H1 (cell line): ENCODE data around the gene FNIP2. TPM values are rescaled to one million over a fixed set of nuclear protein-coding genes. Genes with fewer than 3 reads are reported as not detected.

Experiments
- CTCF ChIA-PET: fragments of 300-600 bp; sonication (Branson Sonifier 250); formaldehyde crosslinking; loops from one replicate; lab custom pipeline; 2021; ENCODE audit not compliant: partially characterized antibody; lab: Charles Lee
- POLR2A ChIA-PET: fragments of 300-600 bp; sonication (Branson Sonifier 250); formaldehyde crosslinking; loops from one replicate; lab custom pipeline; 2021; ENCODE audit warnings: inconsistent platforms; ENCODE audit not compliant: partially characterized antibody; lab: Charles Lee
- DNase-seq, 2 experiments: peaks; one replicate each; pipeline versions ENCODE4 v3.0.0 to v3.0.0-alpha.2; 2010 to 2022; ENCODE audit warnings: low spot score in 2 of 2, low read depth in 1 of 2, mixed read lengths in 1 of 2
- FAIRE-seq: peaks from 2 replicates; lab custom pipeline; 2011; peaks lifted over from hg19 to GRCh38; lab: Jason Lieb, UNC
- H2AFZ ChIP-seq: 2 replicates; pipeline ENCODE4 v1.8.1; 2012; ENCODE audit warnings: low read length, inconsistent platforms
- H2AK5ac ChIP-seq: 2 replicates; pipeline ENCODE4 v1.6.1; 2013; ENCODE audit warnings: low read depth, low read length
- H2BK120ac ChIP-seq: replicated peaks from 2 replicates; pipeline ENCODE3; 2013; ENCODE audit warnings: low read depth, low read length, inconsistent platforms
- H2BK12ac ChIP-seq: 2 replicates; pipeline ENCODE4 v1.6.1; 2013; ENCODE audit warnings: low read depth, low read length
- H2BK15ac ChIP-seq: 2 replicates; pipeline ENCODE4 v1.6.1; 2013; ENCODE audit warnings: low read length
- H2BK20ac ChIP-seq: 2 replicates; pipeline ENCODE4 v1.6.1; 2013; ENCODE audit warnings: low read length
- H2BK5ac ChIP-seq: 2 replicates; pipeline ENCODE4 v1.6.1; 2013; ENCODE audit warnings: low read depth, low read length
- H3K14ac ChIP-seq: 2 replicates; pipeline ENCODE4 v1.6.1; 2013; ENCODE audit warnings: inconsistent platforms; ENCODE audit not compliant: insufficient read length
- H3K18ac ChIP-seq: 2 replicates; pipeline ENCODE4 v1.6.1; 2013; ENCODE audit warnings: low read length; ENCODE audit errors: extremely low read depth
- H3K23ac ChIP-seq: 2 replicates; pipeline ENCODE4 v1.6.1; 2013; ENCODE audit warnings: inconsistent platforms; ENCODE audit not compliant: insufficient read length
- H3K23me2 ChIP-seq: 2 replicates; pipeline ENCODE4 v1.6.1; 2013; ENCODE audit warnings: low read depth, low read length
- H3K27ac ChIP-seq: 2 replicates; pipeline ENCODE4 v1.6.1; 2011; ENCODE audit warnings: low read depth, low read length, inconsistent platforms
- H3K27me3 ChIP-seq, 4 experiments: replicated peaks in 1 of 4; 1 replicate in 1 of 4; 2 replicates in 3 of 4; pipeline versions ENCODE4 v1.6.1 to v1.8.1; 2011 to 2013; ENCODE audit warnings: low read length in 3 of 4, mild to moderate bottlenecking in 3 of 4, inconsistent platforms in 2 of 4, mixed read lengths in 2 of 4, moderate library complexity in 1 of 4; ENCODE audit not compliant: control insufficient read depth in 3 of 4, insufficient read depth in 3 of 4; ENCODE audit errors: extremely low read depth in 1 of 4
- H3K36me3 ChIP-seq, 4 experiments: 2 replicates each; pipeline versions ENCODE4 v1.6.1 to v1.8.1; 2011 to 2013; ENCODE audit warnings: mild to moderate bottlenecking in 4 of 4, low read length in 3 of 4, moderate library complexity in 2 of 4, control low read depth in 1 of 4, inconsistent platforms in 1 of 4; ENCODE audit not compliant: insufficient read depth in 4 of 4, control insufficient read depth in 2 of 4
- H3K4ac ChIP-seq: replicated peaks from 2 replicates; pipeline ENCODE3; 2013; ENCODE audit warnings: low read length, low read depth, mixed read lengths, inconsistent platforms; ENCODE audit not compliant: insufficient read length
- H3K4me1 ChIP-seq, 4 experiments: replicated peaks in 1 of 4; 1 replicate in 1 of 4; 2 replicates in 3 of 4; pipeline versions ENCODE4 v1.6.1 to v1.8.1; 2011 to 2013; ENCODE audit warnings: low read length in 3 of 4, inconsistent platforms in 2 of 4, mixed read lengths in 1 of 4; ENCODE audit not compliant: insufficient read depth in 4 of 4, control insufficient read depth in 3 of 4
- H3K4me2 ChIP-seq, 2 experiments: 2 replicates each; pipeline versions ENCODE4 v1.6.1 to v1.8.1; 2011 to 2013; ENCODE audit warnings: low read depth in 2 of 2, low read length in 2 of 2, control low read depth in 1 of 2, inconsistent platforms in 1 of 2, mild to moderate bottlenecking in 1 of 2; ENCODE audit not compliant: insufficient read depth in 1 of 2
- H3K4me3 ChIP-seq, 4 experiments: fragments of 200-600, 300-600 bp in 1 of 4; sonication (generic), shearing (Covaris generic), sonication (Bioruptor Twin) in 1 of 4; 2 replicates each; pipeline versions ENCODE4 v1.5.1 to v1.8.1; 2011 to 2016; ENCODE audit warnings: low read length in 4 of 4, low read depth in 3 of 4, control low read depth in 2 of 4, inconsistent platforms in 2 of 4, mild to moderate bottlenecking in 2 of 4, mixed read lengths in 1 of 4, moderate library complexity in 1 of 4; ENCODE audit not compliant: insufficient read depth in 2 of 4; ENCODE audit errors: extremely low read depth in 1 of 4
- H3K56ac ChIP-seq: replicated peaks from 2 replicates; pipeline ENCODE3; 2013; ENCODE audit warnings: low read depth, mild to moderate bottlenecking, mixed read lengths, low read length, inconsistent platforms; ENCODE audit not compliant: insufficient read length
- H3K79me1 ChIP-seq: 2 replicates; pipeline ENCODE4 v1.6.1; 2013; ENCODE audit warnings: low read depth, low read length, control low read depth
- H3K79me2 ChIP-seq, 2 experiments: 2 replicates each; pipeline versions ENCODE4 v1.6.1 to v1.8.1; 2012 to 2013; ENCODE audit warnings: low read length in 2 of 2, mild to moderate bottlenecking in 2 of 2, inconsistent platforms in 1 of 2; ENCODE audit not compliant: insufficient read depth in 2 of 2, control insufficient read depth in 1 of 2
- H3K9ac ChIP-seq, 4 experiments: replicated peaks in 1 of 4; 1 replicate in 1 of 4; 2 replicates in 3 of 4; pipeline versions ENCODE4 v1.6.1 to v1.8.1; 2011 to 2013; ENCODE audit warnings: low read depth in 3 of 4, low read length in 3 of 4, control low read depth in 2 of 4, mild to moderate bottlenecking in 2 of 4, moderate library complexity in 2 of 4, inconsistent platforms in 1 of 4; ENCODE audit errors: extremely low read depth in 1 of 4
- H3K9me3 ChIP-seq, 2 experiments: 2 replicates each; pipeline versions ENCODE4 v1.6.1 to v1.8.1; 2012 to 2013; ENCODE audit warnings: mild to moderate bottlenecking in 2 of 2, moderate library complexity in 2 of 2, control low read depth in 1 of 2, inconsistent platforms in 1 of 2, low read depth in 1 of 2, low read length in 1 of 2, mixed read lengths in 1 of 2; ENCODE audit not compliant: insufficient read depth in 2 of 2
- H4K20me1 ChIP-seq, 2 experiments: replicated peaks in 1 of 2; 2 replicates each; pipeline versions ENCODE3 to v1.8.1; 2011 to 2013; ENCODE audit warnings: inconsistent platforms in 2 of 2, low read length in 2 of 2, mild to moderate bottlenecking in 1 of 2; ENCODE audit not compliant: insufficient read depth in 2 of 2, control insufficient read depth in 1 of 2
- H4K5ac ChIP-seq: 2 replicates; pipeline ENCODE4 v1.6.1; 2013; ENCODE audit warnings: low read length, low read depth, mixed read lengths, inconsistent platforms; ENCODE audit not compliant: insufficient read length
- H4K8ac ChIP-seq: 2 replicates; pipeline ENCODE4 v1.8.0; 2013; ENCODE audit warnings: mild to moderate bottlenecking, moderate library complexity, low read length, inconsistent platforms; ENCODE audit not compliant: insufficient read depth; ENCODE audit errors: extremely low read depth
- H4K91ac ChIP-seq: replicated peaks from 2 replicates; pipeline ENCODE3; 2013; ENCODE audit warnings: low read length, mixed read lengths, inconsistent platforms; ENCODE audit not compliant: insufficient read length
- BACH1 ChIP-seq: IDR thresholded peaks from 2 replicates; pipeline ENCODE4 v1.6.1; 2012; ENCODE audit warnings: low read length, improper control_type of control experiment
- BCL11A ChIP-seq, 2 experiments: IDR thresholded peaks; one replicate each; pipeline ENCODE4 v1.6.1; 2011; ENCODE audit warnings: low read depth in 2 of 2, low read length in 2 of 2, mild to moderate bottlenecking in 2 of 2
- CBX5 ChIP-seq: fragments of 300-800, 300-1000 bp; sonication (generic); IDR thresholded peaks from 2 replicates; pipeline ENCODE4 v1.7.1; 2016; ENCODE audit warnings: antibody characterized with exemption, low read length, low read depth
- CBX8 ChIP-seq: fragments of 300-800, 300-1000 bp; sonication (generic); IDR thresholded peaks from 2 replicates; pipeline ENCODE4 v1.7.1; 2016; ENCODE audit warnings: low read depth, low read length, borderline replicate concordance
- FOSL1 ChIP-seq: IDR thresholded peaks from 2 replicates; pipeline ENCODE4 v1.6.1; 2011; ENCODE audit warnings: mild to moderate bottlenecking, low read depth, low read length, moderate library complexity; ENCODE audit not compliant: insufficient read depth
- HDAC6 ChIP-seq: IDR thresholded peaks from one replicate; pipeline ENCODE4 v1.7.1; 2012; ENCODE audit warnings: low read depth, mild to moderate bottlenecking, inconsistent platforms, low read length, moderate library complexity
- KDM1A ChIP-seq: fragments of 200-600, 300-600 bp; sonication (generic); IDR thresholded peaks from 2 replicates; pipeline ENCODE4 v1.7.1; 2016; ENCODE audit warnings: mild to moderate bottlenecking, low read length, borderline replicate concordance
- KDM4A ChIP-seq: IDR thresholded peaks from one replicate; pipeline ENCODE4 v1.7.1; 2012; ENCODE audit warnings: low read depth, mild to moderate bottlenecking, moderate library complexity, low read length, inconsistent platforms; ENCODE audit not compliant: severe bottlenecking
- MAFK ChIP-seq: IDR thresholded peaks from 2 replicates; pipeline ENCODE4 v1.6.1; 2012; ENCODE audit warnings: low read depth, mild to moderate bottlenecking, improper control_type of control experiment, low read length
- NANOG ChIP-seq: IDR thresholded peaks from 2 replicates; pipeline ENCODE4 v1.6.1; 2011; ENCODE audit warnings: low read length, low read depth, mild to moderate bottlenecking, inconsistent platforms; ENCODE audit not compliant: insufficient read depth, poor library complexity, severe bottlenecking
- POLR2A ChIP-seq, 2 experiments: IDR thresholded peaks; 1 replicate in 1 of 2; 2 replicates in 1 of 2; pipeline ENCODE4 v1.6.1; 2011; ENCODE audit warnings: low read depth in 2 of 2, low read length in 2 of 2, mild to moderate bottlenecking in 2 of 2; ENCODE audit errors: control extremely low read depth in 1 of 2
- SIRT6 ChIP-seq: IDR thresholded peaks from one replicate; pipeline ENCODE4 v1.7.1; 2012; ENCODE audit warnings: low read length, inconsistent platforms
- SIX5 ChIP-seq: IDR thresholded peaks from 2 replicates; pipeline ENCODE4 v1.6.1; 2011; ENCODE audit warnings: mild to moderate bottlenecking, low read depth, low read length
- TEAD4 ChIP-seq: IDR thresholded peaks from 2 replicates; pipeline ENCODE4 v1.6.1; 2012; ENCODE audit warnings: low read depth, low read length, inconsistent platforms, mixed read lengths
- WGBS, 2 experiments: shearing (Covaris generic) in 1 of 2; methylation state at CpG; one replicate each; pipeline versions ENCODE4 v1.1.6 to v1.1.7; 2013 to 2015; ENCODE audit warnings: low lambda C conversion rate in 2 of 2, mixed read lengths in 2 of 2, inconsistent platforms in 1 of 2, low coverage in 1 of 2, missing lambda C conversion rate in 1 of 2; ENCODE audit not compliant: insufficient replicate concordance in 2 of 2, insufficient coverage in 1 of 2, insufficient read length in 1 of 2; ENCODE audit errors: extremely low coverage in 1 of 2, missing lambda C conversion rate in 1 of 2; 5-methylcytosine and 5-hydroxymethylcytosine counted together
- polyA plus RNA-seq, 7 experiments: library from polyadenylated mRNA; depleted of rRNA in 3 of 7; stranded (reverse) in 5 of 7; unstranded in 2 of 7; fragments of >200 nt in 5 of 7; fragments of 200-250 nt in 2 of 7; gene quantifications; 1 replicate in 5 of 7; 2 replicates in 1 of 7; 4 replicates in 1 of 7; pipeline versions ENCODE4 v1.2.1 to v1.2.3, GENCODE V29; 2011 to 2013; ENCODE audit warnings: missing spikeins in 2 of 7, mixed read lengths in 2 of 7
- total RNA-seq: library from RNA; stranded (reverse); fragmentation: NEBNext Ultra II Directional; extraction: Animal tissue kit (Norgen Biotek cat#: 25700); gene quantifications from 2 replicates; pipeline ENCODE4 v1.2.1, GENCODE V29; 2021

Gene FNIP2
- total and polyA plus RNA-seq, 2 of the 8 experiments (the other 6 are each of a cell fraction or from before 2014, with no cell fraction given): 4.0 to 13.0 TPM

DNA sequence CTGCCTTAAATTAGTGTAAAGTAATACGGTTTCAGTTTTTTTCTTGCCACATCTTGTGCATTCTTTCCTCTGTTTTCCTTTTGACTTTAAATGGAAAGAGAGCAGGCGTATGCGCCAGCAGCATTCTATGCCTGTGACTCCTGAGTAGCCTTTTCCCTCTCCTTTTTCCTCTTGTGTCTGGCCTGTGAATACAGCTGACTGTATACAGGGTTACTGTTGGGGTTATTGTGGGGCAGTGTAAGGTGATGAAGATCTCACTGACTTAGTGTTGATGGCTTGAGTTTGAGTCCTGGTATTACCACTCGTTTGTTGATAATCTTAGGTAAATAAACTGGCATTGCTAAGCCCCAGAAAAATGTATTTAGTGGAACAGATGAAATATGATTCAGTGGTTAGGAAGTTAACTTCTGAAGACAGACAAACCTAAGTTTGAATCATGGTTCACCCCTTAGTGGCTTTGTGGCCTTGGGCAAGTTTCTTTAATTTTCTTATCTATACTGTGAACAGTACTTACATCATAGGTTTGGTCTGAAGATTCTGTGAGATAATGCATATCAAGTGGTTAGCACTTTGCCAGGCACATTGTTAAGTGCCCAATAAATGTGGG is 105.1 kb downstream of the FNIP2 start:
- DNase-seq: no peak
- Histone ChIP-seq H3K9me3 (no peaks in the 10 kb centered on the region), H2BK5ac (no peak overlapping the region), H3K27me3 (no peaks in the 10 kb centered on the region), H2BK12ac (no peak overlapping the region), H3K9ac (no peak overlapping the region), H4K8ac (no peak overlapping the region), H4K20me1 (no peaks in the 10 kb centered on the region), H3K79me1 (no peaks in the 10 kb centered on the region), H3K18ac (no peak overlapping the region), H3K27ac (0 out of 2 replicates have a peak overlapping the region, but pooled peaks have one; percentile 4), H2BK20ac (no peak overlapping the region), H4K91ac (no peak overlapping the region), H3K4me2 (no peak overlapping the region), H3K23ac (no peak overlapping the region), H3K56ac (no peak overlapping the region), H3K79me2 (no peaks in the 10 kb centered on the region), H3K4me3 (no peak overlapping the region), H3K14ac (no peak overlapping the region), H2BK15ac (no peak overlapping the region), H3K36me3 (no peaks in the 10 kb centered on the region), H2AFZ (no peak overlapping the region), H2BK120ac (no peak overlapping the region), H2AK5ac (no peak overlapping the region), H4K5ac (no peak overlapping the region), H3K4me1 (peaks cover 0 to 10% (median 6%) of the 10 kb centered on the region in 4 experiments; a peak in 5 of 7 replicates), H3K23me2 (no peaks in the 10 kb centered on the region), H3K4ac (no peak overlapping the region)
- ChIA-PET POLR2A (no interaction called here), CTCF (interaction anchor here (1.4 to 1.6 kb wide), 2 partner anchors 9 to 22 kb away, joined by 3 to 4 read pairs; no protein-coding TSS in a partner anchor)
- WGBS, 2 experiments: 85% methylated on average over 4 of the region's 4 CpGs; no CpG with 5 or more reads in 1 of the 2 experiments
- no peak for FAIRE-seq
- TF ChIP-seq BACH1: no peak
- TF ChIP-seq HDAC6: no peak
- TF ChIP-seq NANOG: no peak
- TF ChIP-seq CBX5: no peak
- no peak for TF ChIP-seq MAFK
- TF ChIP-seq FOSL1: no peak
- no peak for TF ChIP-seq TEAD4
- TF ChIP-seq KDM1A: no peak
- no peak for TF ChIP-seq SIRT6
- TF ChIP-seq SIX5: no peak
- TF ChIP-seq BCL11A (IDR thresholded peaks at IDR 0.05; ENCODE audit: low read depth in 2 of 2, low read length in 2 of 2): no peak
- TF ChIP-seq POLR2A (IDR thresholded peaks at IDR 0.05; ENCODE audit: control extremely low read depth in 1 of 2, low read depth in 2 of 2, low read length in 2 of 2): no peak
- no peak for TF ChIP-seq KDM4A
- TF ChIP-seq CBX8: no peak
